Measurements from ENCODE around the gene NAV2.
A peak's percentile ranks its signal among the peaks of the same experiment; 100 is the strongest.

The NAV2 gene, protein sequence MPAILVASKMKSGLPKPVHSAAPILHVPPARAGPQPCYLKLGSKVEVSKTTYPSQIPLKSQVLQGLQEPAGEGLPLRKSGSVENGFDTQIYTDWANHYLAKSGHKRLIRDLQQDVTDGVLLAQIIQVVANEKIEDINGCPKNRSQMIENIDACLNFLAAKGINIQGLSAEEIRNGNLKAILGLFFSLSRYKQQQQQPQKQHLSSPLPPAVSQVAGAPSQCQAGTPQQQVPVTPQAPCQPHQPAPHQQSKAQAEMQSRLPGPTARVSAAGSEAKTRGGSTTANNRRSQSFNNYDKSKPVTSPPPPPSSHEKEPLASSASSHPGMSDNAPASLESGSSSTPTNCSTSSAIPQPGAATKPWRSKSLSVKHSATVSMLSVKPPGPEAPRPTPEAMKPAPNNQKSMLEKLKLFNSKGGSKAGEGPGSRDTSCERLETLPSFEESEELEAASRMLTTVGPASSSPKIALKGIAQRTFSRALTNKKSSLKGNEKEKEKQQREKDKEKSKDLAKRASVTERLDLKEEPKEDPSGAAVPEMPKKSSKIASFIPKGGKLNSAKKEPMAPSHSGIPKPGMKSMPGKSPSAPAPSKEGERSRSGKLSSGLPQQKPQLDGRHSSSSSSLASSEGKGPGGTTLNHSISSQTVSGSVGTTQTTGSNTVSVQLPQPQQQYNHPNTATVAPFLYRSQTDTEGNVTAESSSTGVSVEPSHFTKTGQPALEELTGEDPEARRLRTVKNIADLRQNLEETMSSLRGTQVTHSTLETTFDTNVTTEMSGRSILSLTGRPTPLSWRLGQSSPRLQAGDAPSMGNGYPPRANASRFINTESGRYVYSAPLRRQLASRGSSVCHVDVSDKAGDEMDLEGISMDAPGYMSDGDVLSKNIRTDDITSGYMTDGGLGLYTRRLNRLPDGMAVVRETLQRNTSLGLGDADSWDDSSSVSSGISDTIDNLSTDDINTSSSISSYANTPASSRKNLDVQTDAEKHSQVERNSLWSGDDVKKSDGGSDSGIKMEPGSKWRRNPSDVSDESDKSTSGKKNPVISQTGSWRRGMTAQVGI (N-terminal part only)

DNA sequence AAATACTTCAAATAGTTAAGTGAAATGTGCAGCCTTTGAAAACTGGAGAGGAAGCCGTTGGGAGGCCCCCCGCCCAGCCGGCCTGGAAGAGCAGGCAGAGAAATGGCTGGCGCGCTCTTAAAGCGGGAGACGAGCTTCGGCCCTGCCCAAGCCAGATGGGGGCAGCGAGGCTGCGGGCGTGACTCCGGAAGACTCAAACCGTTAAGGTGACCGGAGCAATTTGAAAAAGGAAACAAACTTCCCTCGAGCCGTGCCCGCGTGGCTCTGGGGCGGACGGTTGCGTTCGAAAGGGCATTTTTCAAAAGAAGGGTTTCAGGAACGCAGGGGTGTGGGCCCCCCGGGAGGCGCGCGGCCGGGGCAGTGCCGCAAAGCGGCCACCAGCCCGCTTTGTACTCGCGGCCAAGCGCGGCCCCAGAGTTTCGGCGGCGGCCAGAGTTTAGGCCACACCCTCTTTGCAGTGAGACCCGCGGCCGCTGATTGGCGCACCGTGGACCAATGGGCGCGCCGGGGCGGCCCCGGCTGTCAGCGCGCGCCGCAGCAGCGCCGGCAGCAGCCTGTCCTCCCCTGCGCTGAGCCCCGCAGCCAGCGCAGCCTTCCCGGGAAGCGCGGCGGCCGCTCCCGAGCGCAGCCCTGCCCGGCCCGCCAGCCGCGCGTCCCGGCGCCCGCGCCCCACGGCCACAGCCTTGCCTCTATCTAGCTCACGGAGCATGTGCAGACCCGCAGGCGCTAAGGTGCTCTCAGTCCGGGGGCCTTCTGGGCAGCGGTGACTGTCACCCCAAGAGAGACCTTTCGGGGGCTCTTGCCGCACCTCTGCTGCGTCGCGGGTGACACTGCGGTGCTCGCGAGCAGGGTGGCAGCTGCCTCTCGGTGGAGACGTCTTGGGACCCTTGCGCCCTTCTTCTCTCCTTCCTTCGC, at the start of gene NAV2:
NAV2 (plus strand) TSS at position 557 of the 915 bp plus-strand sequence. CDS start 859 bp downstream, outside the sequence.
- peak; percentile 59 to 68 for DNase-seq

DNA sequence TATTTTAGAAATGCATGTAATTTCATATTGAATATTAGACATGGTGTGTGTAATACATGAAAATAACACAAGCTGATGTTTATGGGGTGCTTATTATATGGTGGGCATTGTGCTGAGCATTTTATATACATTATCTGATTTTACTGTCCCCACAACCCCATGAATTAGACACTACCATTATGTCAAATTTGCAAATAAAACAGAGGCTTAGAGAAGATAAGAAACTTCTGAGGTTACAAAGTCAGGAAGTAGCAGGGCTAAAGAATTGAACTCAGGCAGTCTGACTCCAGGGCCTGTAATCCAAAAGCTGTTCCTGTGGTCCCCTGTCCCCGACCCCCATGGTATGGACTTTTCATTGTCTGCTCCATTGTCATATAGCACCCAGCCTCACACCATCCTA, 49.4 kb upstream of the NAV2 start:
- no peak for DNase-seq

DNA sequence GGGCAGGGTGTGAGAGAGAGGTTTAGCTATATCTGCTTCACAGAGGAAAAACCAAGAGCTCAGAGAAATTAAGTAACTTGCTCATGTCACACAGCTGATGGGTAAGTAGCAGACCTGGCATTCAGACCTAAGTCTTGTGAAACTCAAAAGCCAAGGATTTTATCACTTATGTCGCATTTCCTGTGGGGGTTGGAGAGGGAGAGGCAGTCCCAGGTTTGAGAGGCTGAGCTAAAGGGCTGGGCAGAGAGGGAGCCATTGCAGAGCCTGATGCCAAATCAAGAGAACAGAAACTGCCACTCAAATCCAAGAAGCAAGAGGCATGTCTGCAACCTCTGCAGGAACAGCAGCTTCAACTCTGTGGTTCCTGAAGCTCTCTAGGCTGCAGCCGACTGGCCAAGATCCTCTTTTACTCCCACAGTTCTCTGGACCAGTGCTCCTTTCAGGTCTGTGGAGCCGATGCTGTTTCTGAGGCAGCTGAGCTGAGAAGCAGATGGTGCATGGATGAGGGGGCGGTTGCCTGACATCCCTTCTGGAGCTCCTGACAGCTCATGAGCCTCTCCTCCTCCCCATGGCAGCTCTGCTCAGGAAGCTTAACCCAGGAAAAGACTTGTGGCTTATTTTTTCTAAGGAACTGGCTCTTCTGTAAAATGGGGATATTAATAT, 47.6 kb upstream of the NAV2 start:
- no peak for DNase-seq

DNA sequence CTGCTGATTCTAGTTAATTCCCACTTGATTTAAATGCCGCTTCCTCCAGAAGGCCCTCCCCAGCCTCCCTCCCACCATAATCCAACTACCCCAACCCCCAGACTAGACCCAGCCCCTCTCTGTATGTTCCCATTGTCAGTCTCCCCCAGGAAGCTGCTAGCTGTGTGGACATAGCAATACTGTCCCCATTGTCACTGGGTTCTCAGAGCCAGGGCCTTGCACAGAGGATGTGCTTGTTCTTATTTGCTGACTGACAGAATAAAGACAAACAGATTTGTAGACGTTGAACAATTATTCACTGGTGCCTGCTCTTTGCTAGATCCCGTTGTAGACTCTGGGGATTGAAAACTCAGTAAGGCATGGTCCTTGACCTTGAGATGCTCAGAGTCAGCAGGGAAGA, 45.7 kb upstream of the NAV2 start:
- DNase-seq, result no peak

DNA sequence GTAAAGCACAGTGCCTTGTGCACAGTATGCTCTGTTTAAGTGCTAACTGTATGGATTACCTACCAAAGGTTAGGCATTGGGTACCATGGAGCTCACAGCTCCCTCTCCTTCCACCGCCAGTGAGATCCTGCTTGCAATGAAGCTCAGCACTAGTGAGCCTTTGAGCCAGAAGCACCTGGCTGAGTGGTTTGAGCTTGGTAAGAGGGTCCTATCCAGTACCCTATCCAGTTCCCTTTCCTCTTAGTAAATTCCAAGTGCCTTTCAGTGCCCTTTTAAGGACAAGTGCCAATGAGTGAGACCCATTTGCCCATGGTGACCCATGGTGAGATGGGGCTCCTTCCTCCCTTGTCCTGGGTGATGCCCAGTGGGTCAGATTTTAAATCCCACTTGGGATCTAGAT, 43.1 kb upstream of the NAV2 start:
- DNase-seq, result no peak

DNA sequence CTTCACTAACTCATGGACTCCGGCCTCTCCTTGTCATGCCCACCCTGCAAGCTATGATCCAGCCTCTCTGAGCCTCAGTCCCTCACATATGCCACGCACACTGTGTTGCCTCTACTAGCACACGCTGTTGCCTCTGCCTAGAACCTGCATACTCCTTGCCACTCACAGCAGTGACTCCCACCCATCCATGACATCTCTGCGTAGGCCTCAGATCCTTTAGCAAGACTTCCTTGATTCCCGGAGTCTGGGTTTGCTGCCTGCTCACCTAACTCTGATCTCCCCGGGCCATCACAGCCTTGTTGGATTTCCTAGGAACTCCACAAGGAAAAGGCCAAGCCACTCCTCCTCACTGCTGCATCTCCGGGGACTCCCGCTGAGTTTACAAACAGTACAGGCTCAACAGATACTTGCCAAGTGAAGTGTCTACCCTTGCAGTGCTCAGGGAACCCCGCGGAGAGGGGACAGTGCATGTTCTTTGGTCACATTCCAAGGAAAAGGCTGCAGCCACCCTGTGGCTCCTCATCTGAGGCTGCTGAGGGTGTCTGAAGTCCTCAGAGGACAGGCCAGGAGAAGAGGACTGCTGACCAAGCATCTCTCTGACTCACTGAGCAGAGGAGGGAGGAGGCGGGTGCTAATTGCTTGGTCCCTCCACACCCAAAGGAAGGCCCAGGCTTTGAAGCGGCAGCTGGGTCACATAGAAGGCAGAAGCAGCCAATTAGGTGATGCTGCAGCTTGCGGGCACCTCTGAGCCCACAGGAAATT, 42.4 kb upstream of the NAV2 start:
- DNase-seq, result no peak

DNA sequence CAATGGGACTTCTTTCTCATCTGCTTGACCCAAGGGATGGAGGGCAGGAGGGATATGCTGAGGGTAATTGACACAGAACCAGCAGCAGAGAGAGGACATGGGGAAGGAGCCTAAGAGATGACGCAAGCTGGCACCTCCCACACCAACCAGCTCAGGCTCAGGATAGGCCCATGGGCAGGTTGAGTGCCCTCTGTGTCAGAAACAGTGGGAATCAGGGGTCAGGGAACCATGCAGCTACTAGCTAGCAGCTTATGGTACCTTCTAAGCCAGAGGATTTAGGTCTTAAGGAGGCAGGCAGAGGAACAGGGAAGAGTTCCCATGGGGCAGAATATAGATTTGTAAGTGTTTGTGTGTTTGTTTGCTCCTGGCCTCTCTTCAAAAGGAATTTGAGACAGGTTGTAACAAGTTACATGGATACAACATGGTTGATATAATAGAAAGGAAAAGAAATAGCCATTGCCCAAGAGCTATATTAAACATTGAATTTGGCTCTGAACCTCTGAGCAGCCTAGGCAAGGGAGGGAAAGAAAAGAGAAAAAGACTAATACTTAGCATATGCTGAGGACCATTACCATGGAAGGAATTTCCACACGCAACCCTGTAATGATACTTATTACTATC, 39.9 kb upstream of the NAV2 start:
- no peak for DNase-seq

DNA sequence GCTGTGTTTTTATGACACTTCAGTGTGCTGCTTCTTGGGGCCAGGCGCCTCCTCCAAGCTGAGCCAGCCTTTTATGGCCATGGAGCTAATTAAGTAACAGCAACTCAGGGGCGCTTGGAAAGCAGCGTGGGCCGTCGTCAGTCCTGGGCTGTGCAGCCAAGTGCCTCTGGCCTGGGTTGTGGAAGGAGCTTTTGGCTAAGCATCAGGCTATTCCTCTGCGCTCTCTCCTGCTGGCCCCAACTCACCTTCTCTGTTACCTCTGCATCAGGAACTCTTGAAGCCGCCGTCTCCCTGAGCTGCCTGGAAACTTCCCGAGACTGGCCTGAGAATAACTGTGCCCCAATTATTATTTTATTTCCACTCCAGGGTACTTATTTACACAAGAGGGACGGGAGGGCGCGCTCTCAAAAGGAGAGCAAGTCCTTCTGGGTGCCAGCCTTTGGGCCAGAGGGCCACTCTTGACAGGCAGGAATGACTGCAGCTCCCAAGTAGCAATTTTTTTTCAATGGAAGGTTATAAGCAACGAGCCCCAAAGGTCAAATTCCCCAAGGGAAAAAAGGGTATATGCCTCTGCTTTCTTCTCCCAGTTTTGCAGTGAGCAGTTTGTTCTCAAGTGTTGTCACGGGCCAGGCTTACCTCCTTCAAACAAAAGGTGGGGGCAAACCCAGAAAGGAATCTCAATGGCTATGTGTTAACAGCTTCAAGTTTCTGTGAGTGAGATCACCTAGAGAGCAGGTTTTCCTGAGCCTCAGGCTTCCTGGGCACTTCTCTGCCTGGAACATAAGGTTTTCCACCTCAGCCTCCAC, 38.5 kb upstream of the NAV2 start:
- DNase-seq, result no peak

DNA sequence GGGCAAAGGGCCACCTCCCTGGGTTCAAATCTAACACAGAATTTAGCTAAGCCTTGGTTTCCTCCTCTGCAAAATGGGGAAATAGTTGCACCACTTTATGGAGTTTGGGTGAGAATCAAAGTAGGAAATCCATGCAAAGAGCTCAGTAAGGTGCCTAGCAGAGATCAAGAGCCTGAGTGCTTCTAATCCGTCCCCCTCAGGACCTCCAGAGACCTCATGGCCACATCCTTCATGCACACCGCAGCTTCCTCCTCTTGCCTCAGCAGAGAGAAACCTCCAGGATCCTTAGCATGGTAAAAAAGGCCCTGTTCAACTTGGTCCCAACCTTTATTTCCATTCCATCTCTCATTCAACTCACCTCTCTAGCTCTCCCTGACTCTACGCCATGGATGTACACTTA, 37.8 kb upstream of the NAV2 start:
- no peak for DNase-seq

DNA sequence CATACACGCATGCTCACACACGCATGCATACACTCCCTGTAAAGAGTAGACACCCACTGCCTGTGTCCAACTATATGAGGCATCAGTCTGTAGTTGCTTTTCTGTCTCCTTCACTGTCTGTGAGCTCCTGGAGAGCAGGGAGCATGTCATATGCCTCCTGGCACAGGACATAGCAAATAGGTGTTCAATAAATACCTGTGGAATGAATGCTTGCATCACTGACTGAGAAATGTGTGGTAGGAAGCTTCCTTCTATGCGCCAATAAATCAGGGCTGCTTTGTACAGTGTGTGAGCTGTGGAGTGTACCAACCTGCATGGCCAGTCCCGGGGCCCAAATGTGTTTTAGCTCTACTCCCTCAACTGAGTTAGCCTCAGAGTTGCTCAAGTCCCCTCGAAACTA, 37.2 kb upstream of the NAV2 start:
- no peak for DNase-seq

DNA sequence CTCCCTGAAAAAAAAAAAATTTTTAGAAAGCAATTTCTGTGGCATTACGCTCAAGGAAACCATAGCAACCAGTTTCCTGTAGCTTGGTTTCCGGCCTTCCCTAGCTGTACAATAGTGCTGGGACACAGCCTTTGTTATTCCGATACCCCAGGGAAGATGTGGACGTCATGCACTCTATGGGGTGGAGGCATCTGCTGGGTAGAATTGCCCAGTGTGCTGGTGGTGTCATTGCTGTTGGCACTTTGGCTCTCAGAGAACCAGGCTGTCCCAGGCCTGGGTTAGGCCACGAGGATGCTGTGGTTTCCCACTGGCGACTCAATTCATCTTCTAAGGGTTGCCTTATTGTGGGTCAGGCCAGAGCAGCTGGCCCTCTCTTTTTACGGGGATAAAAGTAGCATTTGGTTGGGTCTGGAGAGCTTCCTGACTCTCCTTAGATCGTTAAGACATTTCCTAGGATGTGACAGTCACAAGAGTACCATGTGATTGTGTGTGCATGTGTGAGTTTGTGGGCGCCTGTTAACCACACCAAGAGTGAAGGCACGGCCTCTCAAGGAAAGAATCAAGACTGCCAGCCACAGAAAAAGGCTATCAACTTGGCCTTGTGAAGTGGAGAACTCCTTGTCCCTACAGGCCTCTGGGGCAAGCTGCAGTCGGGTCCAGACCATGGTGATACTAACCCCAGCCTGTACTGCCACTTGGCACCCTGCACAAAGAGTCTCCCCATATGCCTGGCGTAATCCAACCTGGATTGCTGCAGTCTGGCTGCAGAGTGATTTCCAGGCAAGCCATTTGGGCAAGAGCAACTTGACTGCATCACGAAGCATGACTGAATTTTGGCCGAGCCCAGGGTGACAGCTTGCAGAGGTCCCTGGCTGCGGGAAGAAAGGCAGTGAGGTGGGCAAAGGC, 35.9 kb upstream of the NAV2 start:
- DNase-seq, result no peak

DNA sequence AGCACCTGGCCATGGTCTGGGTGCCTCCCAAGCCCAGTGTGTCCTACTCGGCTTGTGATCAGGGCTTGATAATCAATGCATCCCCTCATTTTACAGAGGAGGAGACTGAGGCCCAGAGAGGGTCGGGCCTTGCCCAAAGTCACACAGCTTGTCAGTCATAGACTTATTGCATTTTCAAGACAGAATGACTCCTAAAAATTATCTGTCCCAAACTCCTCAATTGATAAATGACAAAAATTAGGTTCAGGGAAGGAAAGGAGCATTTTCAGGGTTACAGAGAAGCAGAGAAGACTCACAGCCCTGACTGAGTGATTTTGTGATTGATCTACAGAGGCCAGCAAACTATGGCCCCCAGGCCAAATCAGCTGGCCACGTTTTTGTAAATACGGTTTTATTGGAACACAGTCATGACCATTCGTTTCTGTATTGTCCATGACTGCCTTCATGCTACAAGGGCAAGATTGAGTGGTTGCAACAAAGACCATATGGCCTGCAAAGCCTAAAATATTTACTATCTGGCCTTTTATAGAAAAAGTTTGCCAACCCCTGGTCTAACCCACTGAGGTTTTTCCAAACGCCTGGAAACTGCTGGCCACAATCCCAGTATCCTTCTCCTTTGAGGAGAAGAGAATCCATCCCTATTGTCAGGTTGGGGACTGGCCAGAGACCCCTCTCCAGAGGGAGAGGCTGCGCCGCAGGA, 35.1 kb upstream of the NAV2 start:
- DNase-seq, result no peak

DNA sequence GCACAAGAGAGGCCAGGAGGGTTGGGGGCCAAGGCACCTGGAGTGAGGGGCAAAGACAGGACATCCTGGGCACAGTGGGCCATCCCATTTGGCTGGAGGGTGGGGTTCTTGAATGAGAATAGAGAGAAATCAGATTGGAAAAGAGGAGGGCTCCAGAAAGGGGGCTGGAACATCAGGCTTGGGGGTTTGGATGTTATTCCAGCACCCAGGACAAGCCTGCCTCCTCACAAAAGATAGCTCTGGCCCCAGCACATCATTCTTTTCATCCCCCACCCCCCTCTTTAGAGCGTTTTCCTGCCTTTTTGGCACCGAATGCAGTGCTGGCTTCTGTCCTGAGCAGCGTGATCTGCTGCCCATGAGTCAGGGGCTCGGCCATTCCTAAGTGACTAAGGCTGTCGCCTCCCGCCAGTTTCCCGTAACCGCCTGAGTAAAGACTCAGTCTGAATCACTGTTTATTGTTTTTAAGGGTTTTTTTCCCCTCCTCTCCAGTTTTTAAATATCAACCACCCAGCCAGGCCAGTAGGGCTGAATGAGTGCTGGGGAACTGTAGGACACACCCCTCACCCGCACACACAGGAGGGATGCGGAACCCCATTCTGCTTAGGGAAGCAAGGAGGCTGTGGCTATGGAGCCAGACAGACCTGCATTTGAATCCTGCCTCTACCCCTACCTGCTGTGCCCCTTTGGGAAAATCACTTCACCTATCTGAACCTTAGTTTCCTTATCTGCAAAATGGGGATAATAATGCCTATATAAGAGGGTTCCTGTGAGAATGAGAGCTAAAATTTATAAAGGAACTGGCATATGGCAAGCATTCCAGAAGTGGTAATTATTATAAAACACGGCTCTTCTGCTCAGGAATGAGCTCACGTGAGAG, 32.4 kb upstream of the NAV2 start:
- no peak for DNase-seq

DNA sequence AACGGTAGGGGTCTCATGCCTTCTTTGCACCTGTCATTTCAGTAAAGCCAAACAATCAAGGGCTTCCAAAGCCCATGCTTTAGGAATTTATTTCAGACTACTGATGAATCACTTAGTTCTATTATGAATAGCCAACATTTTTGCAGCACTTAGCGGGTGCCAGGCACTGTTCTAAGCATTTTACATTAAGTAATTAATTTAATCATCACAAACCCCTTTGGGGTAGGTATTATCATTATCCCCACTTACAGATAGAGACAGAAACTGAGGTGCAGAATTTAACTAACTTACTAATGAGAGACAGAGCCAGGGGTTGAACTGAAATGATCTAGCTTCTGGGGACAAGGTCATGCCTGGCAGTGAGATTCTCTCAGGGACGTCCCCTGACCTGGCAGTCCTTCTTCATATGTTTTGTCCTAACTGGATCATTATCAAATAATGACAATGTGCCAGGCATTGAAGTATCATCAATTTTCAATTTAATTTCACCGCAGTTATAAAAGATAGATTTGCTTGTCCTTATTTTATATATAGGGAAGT, 31.7 kb upstream of the NAV2 start:
- no peak for DNase-seq

DNA sequence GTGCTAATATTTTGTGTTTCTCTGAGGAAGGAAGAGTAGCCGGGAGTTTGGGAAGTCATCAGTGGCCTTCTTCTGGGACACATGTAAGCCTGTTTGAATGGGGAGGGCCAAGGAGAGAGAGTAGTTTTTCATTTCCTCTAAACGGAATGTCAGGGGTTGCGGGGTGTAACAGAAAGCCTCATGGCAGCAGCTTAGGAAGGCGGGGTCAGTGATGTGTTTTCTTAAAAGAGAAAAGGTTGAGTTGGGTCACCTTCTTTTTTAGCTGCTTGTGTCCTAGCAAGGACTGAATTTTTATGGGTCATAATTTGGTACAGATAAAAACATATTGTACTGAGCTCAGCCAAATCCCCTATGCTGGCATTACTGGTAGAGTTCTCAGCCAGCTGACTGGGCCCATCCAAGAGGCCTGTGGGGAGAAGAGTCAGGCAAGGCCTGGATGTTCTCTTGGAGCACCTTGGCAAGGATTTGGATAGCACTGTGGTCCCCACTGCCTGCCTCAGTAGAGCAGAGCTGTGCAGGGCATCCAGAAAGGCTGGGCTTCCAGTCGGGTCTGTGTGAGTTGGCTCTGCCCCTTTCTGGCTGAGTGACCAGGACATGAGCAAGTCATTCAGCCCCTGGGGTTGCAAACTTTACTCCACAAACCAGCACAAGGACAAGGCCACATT, 29.4 kb upstream of the NAV2 start:
- no peak for DNase-seq

DNA sequence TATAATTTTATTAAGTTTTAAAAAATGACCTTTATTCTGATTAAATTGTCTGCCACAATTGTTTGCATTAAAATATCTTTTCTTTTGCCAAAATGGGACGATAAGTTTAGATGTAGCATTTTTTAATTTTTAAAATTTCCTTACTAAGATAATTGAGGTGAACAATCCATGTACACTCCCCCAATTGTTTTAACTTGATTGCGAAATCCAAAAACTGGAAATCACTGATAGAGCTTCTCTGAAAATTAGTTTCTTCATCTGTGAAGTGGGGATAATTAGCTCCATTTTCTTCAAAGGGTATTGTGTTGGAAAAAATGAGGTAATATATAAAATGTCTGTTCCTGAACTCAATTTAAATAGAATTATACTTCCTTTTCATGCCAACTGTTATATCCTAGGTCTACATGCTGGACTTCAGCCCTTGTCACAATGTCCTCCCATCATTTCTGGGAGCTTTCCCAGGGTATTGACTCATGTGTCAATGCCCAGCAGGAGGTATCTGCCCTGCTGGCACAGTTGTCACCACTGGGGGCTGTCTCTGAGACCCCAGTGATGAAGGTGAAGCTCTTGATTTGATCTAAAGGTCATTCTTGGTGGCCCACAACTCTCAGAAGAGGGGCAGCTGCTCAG, 28.7 kb upstream of the NAV2 start:
- DNase-seq, result no peak
